Stimulated activated CD8-positive, alpha-beta memory T cell treated with anti-CD3 and anti-CD28 coated beads, Interleukin-15, amount 100 ng/mL, for 1 hour (primary cell): ENCODE data around the gene PLPPR1.
"Not testable (repeated sequence)": the region's sequence is repeated elsewhere in the genome, so short reads cannot be mapped to it uniquely, and the experiment has no call there.

Experiments
- DNase-seq: peaks from one replicate; pipeline ENCODE4 v3.0.0-alpha.2; 2020; ENCODE audit warnings: low read depth

PLPPR1 gene

DNA sequence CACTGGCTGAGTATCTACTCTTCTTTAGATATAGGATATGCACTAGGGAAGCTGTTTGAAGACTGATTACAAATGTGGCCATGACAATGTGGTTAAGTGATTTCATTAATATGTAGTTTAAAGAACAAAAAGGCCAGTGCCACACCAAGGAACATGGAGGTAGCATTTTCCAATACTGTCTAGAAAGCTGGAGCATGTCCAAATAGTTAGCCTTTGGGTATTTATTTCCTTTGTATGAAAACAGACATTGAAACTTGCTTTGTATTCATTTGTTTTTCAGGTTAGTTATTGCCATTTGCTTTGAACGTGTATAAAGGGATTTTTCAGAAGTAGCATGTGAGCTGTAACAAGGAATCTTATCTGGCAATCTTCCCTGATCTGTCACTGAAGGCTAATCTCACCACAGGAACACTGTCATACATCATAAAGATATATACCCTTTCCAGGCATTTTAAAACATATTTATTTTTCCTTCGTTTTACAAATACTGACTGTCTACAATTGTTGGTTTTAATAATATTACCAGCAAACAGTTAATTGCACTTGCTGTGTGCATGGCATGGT, 93.4 kb downstream of the PLPPR1 start:
- DNase-seq = no peak

DNA sequence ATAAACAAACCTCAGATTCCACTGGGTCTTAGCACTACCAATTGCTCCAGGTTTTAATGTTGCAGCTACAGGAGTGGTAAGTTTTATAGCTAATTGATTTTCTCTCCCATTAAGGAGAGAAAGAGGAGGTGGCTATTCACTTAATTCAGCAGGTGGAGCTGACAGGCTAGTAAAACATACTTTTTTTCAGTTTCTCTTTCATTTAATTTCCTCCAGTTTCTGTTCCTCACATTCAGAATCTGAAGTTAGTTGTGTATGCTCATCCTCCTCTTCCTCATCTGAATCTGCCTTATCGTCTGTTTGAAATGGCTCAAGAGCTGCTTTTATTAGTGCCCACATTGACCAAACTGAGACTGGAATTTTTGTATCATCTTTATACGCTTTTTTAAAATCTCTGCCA, 98.0 kb downstream of the PLPPR1 start:
- no peak for DNase-seq

DNA sequence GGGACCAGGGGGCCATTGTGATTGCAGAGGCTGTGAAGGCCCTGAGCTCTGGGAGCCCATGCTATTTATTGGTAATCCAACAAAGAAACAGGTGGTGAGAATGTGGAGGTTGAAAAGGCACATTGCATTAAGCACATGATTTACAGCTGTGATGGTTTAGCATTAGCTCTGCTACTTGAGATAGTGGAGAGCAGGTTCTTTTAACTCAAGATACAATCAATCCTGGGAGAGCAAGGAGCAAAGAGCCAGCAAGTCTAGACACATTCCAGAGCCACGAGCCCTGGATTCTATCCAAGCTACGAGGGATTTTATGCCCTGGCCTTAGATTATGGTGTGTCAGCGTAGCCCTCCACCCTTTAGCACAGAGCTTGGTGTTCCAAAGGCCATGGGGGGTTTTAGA, 98.8 kb downstream of the PLPPR1 start:
- DNase-seq = not testable (repeated sequence)

DNA sequence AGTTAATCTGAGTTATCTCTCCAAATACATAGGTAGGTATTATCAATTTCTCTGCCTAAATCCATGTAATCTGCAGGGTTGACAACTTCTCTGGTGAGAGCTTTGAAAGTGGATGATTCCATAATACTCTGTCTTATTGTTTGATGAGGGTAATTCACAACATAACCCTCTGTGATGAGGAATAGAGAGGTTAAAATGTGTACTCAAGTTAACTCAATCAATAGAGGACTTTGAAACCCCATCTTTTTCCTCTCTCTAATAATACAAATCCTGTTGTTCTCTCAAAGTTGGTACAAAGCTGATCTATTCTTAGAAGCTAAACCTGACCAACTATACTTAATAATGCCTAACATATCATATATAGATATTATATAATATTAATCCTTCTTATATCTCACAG, 100.1 kb downstream of the PLPPR1 start:
- no peak for DNase-seq

DNA sequence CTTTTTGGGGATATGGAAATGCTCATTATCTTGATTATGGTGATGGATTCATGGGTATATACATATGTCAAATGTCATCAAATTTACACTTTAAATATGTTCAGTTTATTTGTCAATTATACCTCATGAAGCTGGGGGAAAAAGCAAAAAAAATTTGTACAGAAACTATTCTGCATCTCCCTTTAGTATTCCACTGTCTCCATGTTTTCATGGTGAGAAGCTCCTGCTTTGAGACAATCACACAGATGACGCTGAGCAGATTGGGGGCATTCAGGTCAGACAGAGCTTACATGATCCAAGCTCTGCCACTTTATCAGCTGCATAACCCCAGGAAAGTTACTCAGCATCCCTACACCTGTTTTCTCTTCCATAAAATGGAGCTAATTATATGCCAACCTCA, 101.5 kb downstream of the PLPPR1 start:
- DNase-seq = no peak

DNA sequence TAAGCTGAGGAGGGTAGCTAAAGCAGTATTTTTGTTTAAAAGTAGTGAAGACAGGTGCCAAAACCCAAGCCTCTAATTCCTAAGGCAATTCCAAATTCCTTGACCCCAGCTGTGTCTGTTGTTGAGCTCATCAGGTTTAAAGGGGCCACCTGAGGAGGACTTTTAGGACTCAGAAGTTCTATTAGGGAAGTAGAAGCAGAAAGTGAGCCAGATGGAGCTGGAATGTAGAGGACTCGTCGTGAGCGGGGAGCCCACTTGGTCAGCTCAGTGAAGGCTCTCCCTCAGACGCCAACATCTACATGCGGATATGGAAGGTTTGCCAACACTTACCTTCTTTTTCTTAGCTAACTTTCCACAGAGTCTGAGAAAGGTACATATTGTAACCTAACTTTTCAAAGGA, 102.8 kb downstream of the PLPPR1 start:
- DNase-seq = no peak

DNA sequence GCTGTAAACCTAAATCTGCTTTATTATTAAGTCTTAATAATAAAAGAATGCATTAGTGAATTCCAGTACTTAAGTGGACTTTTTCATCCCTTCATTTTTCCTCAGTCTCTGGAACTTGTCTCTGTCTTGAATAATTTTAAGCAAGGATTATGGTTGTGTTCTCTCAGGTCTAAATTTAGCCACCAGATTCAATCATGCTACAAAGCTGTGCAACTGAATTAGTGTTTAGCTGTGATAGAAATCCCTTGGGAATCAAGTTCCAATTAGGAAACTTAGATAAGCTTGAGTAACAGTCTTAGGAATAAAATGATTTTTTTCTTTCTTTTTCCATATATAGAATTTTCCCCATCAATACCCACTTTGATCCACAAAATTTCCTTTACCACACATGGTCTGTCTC, 104.3 kb downstream of the PLPPR1 start:
- DNase-seq = no peak

DNA sequence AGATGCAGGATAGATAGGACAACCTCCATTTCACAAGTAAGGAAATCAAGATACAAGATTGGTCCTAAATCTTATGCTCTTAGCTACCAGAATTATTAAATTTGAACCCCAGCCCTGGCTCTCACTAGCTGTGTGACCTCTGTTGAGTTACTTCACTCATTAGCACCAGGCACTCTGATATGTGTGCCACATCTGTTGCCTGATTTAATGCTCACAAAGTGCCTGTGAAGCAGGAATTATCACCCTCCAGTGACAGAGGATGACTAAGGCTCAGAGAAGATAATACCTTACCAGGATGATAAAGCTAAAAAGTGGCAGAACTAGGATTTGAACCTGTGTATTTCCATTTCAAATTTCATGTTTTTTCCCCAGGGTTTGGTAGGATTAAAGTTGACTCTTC, 110.0 kb downstream of the PLPPR1 start:
- no peak for DNase-seq

DNA sequence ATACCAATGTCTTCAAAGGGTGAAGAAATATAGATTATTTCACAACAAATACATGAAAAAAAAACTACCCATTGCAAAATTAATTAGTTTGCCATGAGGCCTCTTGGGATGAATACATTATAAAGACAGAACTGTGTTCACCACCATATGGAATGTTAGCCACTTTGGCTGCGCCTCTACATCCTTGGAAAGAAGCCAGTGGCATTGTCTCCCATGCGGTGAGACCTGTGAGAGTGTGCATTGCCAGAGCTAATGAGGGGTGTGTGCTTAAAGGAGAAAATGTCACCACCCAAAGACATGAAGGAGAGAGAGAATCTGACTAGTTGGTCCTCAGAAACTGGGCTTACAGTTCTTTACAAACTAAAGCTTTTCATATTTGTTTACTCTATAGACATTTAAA, 110.6 kb downstream of the PLPPR1 start:
- DNase-seq = no peak

DNA sequence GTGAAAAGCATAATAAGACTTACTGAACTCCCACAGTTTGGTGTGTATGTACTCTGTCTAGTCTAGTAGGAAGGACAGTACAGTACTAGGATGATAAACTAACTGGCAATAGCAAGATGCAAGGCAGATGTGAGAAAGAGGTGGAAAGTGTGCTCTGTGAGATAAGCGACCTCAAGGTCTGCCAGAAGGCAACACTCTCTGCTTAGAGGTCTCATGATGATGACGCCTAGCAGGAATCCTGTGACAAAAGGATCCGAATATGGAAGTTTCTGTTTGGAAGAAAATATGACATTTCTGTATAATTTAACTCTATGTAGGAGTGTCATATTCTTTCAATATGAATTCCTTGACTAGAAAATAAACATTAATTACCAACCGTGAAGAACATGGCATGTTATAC, 112.2 kb downstream of the PLPPR1 start:
- no peak for DNase-seq

DNA sequence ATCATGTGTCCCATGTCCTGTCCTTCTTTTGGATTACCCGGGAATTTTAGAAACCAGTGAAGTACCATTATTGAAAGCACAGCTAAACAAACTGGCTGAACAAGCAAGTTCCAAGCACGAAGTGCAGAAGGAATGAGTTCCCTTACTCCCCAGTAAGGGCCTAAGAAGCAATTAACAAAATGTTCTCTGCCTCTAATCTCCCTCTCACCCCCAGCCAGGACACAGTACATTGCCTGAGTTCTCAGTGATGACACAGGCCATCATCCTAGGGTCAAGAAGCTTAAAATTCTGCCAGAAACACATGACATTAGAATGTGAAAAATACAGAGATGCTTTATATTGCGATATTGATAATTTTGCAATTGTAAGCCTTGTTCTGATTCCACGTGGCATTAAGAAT, 118.0 kb downstream of the PLPPR1 start:
- no peak for DNase-seq

DNA sequence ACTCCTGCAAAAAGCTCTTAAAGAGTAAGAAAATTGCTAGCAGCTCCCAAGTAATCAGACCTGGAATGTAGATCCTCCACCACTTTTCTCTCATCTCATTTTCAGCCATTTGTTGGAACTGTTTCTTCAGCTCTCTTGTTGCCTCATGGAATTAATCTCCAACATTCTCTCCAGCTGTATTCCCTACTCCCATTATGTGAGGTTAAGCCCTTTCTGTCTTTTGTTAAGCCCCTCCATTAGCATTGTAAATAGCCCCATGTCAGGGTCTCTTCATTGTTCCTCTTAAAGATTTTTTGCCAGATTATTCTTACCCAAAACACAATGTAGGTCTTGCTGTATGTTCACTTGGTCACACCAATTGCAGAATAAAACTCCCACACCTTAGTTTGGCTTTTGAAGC, 119.8 kb downstream of the PLPPR1 start:
- DNase-seq = no peak

DNA sequence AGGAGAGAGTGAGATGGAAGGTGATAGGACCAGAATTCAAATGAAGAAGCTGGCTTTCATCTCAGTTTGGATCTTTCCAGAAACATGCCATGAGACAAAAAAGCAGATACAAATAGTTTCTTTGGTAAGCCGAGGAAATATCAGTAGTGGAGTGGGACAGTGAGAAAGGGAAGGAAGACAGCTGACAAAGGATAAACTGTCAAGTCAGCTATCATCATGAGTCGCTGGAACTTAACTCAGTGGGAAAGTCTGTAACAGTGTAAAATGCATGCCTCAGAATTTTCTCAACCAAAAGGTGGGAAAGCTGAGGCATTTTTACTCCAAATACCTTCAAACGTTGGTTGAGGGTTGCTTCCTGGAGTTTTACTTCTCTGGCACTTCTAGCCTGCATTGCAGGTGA, 129.8 kb downstream of the PLPPR1 start:
- no peak for DNase-seq

DNA sequence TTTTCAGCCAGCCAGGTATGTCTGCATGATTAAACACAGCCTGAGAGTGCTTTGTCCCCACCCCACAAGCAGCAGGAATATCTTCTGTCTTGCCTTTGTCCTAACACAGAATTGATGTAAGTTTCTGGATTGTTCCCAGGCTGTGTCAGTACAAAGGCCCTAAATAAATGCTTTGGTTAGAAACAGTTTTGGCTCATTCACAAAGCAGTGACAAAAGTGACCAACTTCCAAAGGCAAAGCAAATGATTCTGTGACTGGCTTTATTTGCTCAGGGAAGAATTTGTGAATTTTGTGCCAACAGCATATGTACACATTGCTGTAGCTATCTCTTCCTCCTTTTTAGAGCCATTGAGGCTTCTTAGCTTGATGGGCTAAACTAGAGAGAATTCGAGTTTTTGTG, 133.7 kb downstream of the PLPPR1 start:
- no peak for DNase-seq

DNA sequence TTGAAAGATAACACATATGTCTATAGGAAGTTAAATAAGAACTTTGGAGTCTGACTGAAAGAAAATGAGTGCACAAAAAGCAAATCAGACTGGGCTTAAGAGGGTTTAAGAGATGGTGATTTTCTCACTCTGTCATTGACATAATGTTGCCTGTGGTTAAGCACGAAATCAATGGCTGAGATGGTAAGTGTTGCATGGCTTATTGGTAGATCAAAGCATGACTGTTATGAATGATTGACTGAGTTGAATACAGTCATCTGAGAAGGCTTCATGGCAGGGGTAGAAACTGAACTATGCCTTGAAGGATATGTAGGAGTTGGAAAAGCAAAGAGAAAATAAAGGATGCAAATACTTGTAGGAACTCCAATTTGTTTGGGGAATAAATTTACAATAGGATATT, 136.6 kb downstream of the PLPPR1 start:
- no peak for DNase-seq

DNA sequence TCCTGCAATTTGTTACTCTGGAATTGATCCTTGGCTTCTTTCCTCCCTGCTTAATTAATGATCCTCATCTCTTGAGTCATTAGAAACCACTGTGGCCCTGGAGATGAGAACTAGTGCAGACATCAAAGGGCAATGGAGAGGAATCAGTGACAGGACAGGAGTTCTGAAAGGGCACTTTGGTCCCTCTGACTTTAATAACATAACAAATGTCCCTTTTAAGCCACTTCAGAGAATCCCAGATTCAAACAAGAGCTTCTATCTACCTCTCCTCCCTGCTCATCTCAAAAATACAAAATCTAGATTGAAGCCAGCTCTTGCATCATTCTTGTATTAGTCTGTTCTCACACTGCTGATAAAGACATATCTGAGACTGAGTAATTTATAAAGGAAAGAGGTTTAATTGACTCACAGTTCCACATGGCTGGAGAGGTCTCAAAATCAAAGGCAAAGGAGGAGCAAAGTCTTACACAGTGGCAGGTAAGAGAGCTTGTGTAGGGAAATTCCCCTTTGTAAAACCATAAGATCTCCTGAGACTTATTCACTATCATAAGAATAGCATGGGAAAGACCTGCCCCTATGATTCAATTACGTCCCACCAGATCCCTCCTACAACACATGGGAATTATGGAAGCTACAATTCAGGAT, 139.1 kb downstream of the PLPPR1 start:
- DNase-seq = no peak

DNA sequence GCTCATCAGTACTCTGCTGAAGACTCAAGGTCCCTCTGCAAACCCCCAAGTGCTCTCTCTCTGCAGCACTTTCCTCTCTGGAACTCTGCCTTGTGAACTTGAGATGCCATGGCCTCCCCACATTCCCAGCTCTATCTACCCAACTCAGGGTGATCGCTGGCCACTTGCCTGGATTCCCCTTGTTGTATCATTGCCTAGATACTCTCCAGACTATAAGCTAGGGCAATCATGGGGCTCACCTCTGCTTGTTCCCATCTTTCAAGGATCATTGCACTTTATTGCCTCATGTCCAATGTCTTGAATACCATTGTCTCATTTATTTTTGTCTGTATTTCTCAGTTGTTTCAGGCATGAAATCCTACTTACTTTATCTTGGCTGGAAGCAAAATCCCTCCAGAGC, 144.1 kb downstream of the PLPPR1 start:
- DNase-seq = no peak

DNA sequence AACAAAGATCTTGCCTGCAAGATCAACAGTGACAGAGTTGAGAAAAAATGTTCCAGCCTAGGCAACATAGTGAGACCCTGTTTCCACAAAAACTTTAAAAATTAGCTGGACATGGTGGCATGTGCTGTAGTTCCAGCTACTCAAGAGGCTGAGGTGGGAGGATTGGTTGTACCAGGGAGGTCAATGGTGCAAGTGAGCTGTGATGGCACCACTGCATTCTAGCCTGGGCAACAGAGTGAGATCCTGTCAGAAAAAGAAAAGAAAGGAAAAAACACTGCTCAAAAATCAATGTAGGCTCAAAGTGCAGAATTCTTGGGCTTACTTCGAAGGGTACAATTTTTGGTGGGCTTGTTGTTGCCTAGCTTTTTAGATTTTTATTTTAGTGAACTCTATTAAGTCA, 145.4 kb downstream of the PLPPR1 start:
- DNase-seq = no peak

DNA sequence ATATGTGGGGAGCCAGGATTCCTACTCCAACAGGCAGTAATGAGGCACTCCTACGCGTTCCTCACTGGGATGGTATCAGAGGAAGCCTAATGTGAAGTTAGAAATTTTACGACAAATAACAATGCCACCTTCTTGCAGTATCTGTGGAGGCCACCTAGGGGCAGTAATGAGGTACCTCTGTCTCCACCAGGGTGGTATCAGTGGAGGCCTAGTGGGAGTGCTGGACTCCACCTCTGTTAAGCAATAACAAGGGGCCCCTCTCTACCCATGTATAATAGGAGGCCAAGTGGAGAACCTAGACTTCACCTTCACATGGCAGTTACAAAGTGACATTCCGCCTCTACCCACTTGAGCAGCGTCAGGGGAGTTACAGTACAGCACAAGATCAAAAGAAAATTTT, 147.9 kb downstream of the PLPPR1 start:
- no peak for DNase-seq

DNA sequence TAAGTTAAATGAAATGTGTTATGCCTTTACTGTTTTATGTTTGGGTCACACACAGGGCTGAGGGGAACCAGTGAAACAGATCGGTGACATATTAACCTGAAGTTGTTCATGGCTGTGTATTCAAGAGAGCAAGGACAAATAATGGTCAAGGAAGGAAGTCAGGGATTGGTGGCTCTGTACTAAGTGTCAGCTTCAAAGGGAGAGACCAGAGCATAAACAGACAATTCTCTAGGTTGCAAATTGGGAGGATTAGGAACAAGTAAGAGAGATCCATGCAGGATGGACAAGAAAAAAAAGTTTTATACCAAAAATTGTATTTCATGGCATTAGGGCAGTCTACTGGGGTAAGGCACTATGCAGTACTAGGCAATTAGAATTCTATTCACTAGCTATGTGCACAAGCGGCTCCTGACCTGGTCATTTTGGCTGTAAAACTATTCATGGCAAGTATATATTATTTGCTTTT, 156.3 kb downstream of the PLPPR1 start:
- no peak for DNase-seq

DNA sequence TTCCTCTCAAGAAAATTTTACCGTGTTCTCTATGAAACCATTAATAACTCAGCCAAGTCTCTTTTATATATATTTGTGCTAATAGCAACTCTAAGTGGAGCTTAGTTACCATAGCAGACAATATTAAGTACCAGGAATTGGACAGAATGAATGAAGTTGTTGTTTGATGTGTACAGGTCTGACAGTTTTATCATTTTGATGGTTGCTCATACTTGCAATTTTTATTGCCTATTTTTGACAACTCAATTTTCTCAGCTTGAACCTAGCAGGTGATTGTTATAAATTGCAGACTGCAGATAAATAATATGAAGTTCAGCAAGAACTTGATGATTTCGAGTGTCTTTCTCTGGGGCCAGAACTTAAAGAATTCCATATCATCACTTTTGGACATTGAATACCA, 163.2 kb downstream of the PLPPR1 start:
- DNase-seq = no peak

DNA sequence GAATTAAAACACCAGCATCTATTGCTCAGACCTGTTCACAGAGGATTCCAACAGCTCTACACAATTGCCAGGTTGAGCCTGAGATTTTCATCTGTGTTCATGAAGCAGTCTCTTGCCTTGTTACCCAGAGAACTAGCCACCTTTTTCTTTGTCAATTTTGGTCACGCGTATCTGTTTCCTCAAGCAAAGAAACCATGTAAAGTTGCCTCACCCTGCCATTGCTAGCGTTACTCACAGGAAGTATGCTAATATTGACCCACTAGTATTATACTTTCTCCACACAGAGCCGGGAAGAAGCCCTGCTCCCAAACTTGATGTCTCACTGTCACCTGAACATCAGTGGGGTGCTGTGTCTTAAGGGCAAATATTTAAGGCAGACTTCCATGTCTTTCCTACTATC, 168.5 kb downstream of the PLPPR1 start:
- no peak for DNase-seq

DNA sequence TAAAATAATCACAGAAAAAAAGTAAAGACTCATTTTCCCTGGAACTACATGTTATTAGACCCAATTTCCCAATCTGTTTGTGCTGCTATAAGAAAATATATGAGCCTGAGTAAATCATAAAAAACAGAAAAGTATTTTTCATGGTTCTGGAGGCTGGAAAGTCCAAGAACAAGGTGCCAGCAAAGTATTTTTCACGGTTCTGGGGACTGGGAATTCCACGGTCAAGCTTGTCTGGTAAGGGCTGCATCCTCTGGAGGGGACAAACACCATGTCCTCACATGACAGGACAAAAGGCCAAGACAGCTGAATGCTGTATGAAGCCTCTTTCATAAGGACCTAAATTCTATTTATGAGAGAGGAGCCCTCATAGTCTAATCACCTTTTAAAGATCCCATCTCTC, 172.3 kb downstream of the PLPPR1 start:
- no peak for DNase-seq

DNA sequence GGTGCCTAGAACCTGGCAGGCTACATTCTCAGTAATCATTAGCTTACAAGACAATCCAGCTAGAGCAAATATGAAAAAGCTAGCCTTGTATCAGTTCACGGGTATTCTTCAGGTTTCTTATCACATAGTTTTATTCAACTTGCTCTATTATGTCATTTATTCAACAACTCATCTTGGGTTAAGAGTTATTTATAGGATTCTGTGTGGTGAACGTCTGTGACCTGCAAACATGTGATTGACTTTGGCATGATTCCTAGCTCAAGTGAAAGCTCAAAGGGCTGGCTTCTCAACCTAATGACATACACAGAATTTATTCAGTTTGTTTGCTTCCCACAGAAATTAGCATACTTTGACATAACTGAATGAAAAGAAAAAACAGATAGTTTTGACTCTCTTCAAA, 173.1 kb downstream of the PLPPR1 start:
- no peak for DNase-seq
